Measurements from ENCODE around the gene ENTPD8.
"Not testable (repeated sequence)": the region's sequence is repeated elsewhere in the genome, so short reads cannot be mapped to it uniquely, and the experiment has no call there.

ENTPD8 gene

DNA sequence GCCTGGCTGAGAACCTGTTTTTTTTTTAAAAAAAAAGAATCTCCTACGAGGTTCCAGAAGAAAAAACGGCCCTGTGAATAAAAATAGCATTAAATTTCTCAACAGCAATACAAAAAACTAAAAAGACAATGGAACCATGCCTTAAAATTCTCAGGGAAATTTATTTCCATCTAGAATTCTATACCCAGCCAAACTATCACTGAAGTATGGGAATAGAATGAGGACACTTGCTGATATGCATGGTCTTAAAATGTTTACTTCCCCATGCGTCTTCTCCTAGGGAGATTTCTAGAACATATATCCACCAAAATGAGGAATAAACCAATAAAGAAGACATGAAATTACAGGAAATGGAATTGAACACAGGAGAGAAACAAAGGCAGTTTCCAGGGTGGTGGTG, 34.5 kb upstream of the ENTPD8 start:
- DNase-seq, result no peak

DNA sequence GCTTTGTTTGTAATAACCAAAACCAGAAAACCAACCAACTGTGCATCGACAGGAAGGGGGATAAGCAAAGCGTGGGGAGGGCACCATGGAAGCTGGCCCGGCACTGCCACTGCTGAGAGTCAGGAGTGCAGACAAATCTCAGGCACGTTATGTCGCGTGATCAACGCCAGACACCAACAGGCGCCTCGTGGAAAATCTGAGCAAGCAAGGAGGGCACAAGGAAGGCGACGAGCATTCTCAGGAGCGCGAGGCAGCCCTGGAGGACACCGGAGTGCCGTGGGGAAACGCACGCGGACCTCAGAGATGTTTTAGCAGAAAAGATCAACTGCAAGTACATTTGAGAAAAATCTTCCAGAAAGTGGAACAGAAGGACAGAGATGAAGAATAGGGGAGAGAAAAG, 33.1 kb upstream of the ENTPD8 start:
- DNase-seq, result no peak

DNA sequence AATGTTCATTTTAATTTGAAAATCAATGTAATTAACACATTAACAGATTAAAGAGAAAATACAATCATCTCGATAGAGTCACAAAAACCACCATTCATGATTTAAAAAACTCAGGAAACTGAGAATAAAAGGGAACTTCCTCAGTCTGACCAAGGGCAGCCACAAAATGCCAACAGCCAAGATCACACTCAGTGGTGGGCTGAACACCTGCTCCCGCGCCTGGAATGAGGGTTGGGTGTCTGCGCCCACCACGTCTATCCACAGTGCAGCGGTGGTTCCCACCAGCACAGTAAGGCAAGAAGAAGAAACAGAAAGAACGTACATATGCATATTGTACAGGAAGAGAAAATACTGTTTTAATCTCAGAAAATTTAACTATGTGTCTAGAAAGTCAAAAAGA, 29.6 kb upstream of the ENTPD8 start:
- no peak for DNase-seq

DNA sequence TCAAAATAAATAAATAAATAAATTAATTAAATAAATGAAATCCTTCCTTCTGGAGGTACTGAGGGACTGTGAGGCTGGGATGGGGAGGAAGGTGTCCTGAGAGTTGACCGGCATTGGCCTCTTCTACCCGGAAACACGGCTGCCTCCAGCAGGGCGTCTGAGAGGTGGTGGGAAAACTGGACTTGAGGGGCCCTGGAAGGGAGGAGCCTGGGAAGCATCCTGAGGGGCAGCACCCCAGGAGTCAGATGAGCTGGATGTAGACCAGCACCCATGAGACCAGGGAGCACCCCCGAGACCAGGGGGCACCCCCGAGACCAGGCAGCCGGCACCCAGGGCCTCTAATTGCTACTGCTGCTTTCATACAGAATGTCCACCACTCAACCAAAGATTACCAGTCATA, 26.7 kb upstream of the ENTPD8 start:
- DNase-seq, result no peak

GRCh38 chr9:137467161-137467581, 26.0 kb upstream of the ENTPD8 start:
- DNase-seq, result no peak

GRCh38 chr9:137466389-137467085, 25.4 kb upstream of the ENTPD8 start:
- not testable (repeated sequence) for DNase-seq

DNA sequence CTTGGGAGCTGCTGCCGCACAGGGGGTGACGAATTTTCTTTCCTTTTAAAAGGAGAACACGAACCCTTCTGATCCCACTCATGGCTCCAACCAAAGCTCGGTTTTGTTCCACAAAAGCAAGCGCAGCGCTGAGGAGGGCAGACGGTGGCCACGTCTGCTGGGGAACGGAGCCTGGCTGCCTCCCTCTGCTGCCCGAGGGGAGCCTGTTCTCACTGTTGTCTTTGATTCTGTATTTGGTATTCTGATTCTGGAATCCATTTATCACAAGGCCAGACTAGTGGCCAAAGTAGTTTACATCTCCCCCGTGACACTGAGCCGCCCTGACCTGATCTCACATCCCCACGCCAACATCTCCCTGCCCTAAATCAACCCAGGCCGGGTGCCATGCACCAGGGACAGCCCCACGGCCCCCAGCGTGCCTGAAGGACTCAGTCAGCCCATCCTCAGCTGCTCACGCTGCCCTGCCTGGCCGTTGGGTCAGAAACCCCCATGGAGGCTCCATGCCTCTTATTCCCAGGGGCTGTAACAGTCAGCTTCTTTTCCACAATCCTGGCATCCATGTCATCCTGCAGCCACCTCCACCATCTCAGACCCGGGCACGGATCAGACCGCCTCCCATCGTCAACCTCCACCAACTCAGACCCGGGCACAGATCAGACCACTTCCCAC, 24.7 kb upstream of the ENTPD8 start:
- DNase-seq, result no peak

DNA sequence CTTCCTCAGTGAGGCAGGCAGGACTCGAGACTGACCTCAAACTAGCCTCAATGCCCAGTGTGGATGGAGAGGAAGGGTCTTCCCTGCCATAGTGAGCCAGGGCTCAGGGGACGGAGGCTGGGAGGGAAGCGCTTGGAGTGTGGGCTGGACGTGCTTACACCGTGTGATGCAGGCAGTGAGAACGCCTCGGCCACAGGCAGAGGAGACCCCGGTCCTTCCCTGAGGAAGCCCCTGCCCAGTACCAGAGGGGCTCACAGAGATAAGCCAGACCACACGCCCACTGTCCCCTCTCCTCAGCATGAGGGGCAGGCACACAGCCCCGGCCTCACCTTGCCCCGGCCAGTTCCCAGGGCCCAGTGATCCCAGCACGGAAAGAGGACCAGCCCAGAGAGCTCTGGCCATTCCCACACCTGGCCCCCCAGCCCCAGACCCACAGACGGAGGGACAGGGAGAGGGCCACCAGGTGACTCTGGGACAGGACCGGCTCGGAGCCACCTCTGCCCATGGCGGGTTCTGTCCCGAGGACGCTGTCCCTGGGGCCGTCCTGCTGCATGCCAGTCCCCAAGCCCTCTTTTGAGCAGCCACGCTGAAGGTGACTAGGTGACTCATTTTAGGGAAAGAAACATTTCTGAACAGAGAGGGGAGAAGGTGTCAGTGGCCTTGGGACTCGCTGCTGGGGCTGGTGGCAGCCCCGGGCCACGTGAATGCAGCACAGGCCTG, 24.0 kb upstream of the ENTPD8 start:
- no peak for DNase-seq

DNA sequence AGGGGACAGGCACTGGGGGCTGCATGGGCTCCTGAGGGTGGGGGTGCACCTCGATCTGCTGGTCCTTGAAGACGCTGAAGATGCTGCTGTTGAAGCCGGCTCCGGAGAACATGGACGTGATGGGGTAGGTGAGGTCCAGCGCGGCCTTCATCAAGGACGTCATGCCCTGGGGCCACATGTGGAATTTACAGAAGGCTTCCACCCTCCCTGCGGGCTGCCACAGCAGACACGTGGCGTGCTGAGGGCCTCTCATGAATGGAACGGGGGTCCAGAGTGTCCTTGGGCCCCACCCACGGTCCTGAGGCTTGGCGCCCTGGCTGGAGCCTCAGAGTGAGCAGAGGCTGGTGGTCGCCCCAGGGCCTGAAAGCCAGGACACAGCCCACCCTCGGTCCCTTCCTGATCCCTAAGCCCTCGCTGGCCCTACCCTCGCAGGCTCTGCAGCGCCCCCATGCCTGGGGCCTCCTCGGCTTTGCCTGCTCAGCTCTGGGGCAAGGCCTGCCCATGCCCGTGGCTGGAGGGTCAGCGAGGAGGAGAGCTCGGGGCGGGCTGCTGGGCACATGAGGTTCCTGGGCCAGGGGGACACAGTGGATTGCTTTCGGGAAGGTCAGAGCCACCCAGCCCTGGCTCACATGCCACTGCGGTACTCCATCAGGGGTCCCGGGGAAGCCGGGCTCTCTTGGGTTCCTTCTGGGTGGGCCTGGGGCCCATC, 23.3 kb upstream of the ENTPD8 start:
- no peak for DNase-seq

DNA sequence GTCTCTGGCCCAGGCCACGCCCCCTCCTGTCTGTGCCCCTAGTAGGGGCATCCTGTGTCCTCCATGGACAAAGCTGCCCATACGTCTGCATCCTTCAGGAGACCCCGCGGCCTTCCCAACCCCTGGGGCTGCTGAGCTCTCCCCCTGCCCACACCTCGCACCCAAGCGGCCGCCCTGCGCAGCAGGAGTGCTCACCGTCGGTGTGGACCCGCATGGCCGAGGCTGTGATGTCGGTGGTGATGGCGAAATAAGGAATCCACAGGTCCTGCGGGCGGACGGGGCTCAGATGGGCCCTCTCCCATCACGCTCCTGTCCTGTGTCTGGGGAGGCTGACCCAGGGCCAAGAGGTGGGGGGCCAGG, 22.8 kb upstream of the ENTPD8 start:
- no peak for DNase-seq

DNA sequence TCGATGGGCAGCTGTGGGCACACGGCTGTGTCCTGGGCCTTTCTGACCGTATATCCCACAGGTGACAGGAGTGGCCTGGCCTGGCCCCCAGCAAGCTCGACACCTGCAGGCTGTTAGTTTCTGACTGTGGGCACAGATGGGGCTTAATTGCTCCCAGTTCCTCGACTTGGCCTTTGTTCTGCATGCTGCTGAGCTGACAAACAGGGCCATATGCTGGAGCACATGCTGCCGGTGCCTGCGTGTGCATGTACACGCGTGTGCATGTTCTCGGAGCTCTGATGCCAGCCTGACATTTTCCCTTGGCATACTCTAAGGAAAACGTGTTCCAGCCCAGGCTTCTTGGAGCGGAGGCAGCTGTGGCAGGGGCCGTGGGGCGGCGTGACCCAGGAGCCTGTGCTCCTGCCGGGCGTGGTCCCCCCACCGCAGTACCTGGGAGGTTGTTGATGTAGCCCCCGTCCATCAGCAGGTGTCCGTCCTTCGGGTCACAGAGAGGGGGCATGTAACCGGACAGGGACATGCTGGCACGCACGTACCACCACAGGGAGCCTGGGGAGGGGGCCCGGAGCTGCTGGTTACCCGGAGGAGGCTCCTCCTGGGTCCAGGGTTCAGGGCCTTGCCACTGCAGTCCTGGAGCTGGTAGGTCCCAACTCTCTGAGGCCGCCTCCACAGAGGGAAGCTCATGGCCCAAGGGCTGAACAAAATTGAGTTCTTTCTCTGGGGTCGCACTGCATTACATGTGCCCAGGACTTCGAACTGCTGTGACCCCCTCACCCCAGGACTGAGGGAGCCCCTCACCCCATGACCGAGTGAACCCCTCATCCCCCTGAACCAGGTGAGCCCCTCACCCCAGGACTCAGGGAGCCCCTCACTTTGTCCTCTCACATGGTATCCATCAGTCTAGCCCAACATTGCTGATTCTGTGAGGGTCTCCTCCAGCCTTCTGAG, 22.1 kb upstream of the ENTPD8 start:
- DNase-seq, result no peak

DNA sequence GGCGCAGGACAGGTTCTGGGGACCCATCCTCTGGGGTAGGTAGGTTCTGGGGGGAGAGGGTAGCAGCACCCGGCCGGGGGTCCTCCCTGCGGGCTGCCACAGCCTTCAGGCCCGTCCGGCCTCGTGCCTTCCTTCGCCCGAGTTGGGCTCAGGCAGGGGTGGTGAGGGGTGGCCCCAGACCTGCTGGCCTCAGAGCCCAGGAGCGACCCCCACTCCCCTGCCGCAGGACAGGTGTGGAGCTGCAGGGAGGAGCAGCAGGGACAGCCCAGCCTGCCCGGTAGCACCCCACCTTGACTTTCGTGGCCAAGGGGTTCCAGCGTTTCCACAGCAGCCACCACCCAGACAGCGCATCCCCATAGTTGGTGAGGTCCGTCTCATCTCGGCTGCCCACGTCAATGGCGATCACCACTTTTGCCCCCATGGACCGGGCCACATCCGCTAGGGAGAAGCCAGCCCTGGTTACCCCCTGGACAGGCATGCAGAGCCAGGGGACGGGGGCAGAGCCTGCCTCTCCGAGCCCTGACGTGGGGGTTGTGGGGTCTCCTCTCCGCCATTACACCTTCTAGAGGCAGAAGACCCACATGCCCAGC, 21.3 kb upstream of the ENTPD8 start:
- DNase-seq, result no peak

GRCh38 chr9:137461663-137462395, 20.7 kb upstream of the ENTPD8 start:
- DNase-seq, result peak; percentile 87

- no peak for DNase-seq
Observed at GRCh38 chr9:137461316-137461662, 20.1 kb upstream of the ENTPD8 start.

DNA sequence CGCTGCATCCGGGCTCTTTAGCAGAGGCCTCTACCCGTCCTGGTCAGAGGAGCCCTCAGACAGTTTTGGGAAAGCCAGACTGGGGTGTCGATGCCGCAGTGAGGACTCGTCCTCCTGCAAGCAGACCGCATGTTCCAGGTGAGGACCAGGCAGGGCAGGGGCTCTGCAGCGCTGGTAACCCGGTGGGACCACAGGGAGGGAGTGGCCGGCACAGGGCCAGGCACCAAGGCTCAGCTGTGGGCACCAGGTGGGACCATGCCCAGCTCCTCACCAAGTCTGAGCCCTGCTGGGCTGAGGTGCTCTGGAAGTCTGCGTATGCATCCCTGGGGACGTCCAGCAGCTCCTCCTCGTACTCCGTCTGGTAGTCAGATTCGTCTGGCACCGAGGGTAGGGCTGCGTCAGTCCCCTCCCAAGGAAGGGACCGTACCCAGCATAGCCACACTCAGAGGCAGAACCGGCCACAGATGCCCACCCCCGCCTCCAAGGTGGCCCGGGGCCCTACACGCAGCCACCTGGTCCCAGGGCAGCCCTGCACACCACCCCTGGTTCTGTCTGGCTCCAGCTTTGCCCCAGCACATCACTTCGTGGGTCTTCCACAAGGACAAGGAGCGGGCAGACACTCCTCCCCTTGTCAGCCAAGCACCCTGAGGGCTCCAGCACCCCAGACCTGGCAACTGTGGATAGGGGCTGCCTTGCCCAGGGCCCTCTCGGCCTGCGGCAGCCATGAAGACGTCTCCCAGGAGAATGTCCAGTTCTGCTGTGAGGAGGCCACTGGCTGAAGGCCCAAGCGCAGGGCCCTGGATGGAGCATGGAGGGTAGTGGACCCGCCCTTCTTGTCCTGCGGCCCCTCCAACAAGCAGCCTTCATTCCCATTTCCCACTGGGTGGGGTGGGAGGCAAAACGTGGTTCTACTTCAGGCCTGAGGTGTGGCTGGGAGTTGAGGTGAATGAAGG, 19.5 kb upstream of the ENTPD8 start:
- no peak for DNase-seq

DNA sequence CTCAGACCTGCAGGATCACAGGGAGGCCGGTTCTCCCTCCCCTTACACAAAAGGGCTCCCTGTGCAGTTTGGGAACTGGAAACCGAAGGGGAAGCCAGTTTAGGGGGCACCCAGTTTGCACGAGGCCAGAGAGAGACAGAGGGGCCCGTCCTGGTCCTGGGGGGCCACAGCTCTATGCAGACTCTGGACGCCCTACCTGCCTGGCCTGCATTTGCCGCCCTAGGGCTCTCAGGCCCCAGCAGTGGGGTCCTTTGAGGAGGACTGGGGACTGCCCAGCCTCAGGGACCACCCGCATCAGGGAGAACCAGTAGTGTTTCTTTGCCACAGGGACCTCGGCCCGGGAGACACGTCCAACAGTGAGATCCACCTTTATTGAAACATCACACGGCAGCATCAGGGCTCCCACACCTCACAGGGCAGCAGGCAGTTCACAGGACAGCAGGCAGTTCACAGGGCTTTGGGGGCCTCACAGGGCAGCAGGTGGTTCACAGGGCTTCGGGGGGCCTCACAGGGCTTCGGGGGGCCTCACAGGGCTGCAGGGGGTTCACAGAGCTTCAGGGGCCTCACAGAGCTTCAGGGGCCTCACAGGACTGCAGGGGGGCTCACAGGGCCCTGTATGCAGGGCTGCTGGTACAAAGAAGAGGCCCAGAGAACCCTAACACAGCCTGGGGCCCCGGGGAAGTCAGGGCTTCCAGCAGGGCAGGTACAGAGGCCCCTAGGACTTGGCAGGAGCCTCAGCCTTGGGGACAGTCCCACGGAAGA, 18.6 kb upstream of the ENTPD8 start:
- no peak for DNase-seq

- peak; percentile 96 for DNase-seq
Observed at GRCh38 chr9:137459152-137459600, 18.0 kb upstream of the ENTPD8 start, which contains the start of gene NSMF. TSS of gene NSMF (minus strand) at chr9:137459334. CDS start at chr9:137459102, 232 bp downstream.

- no peak for DNase-seq
Observed at GRCh38 chr9:137458194-137459151, 17.3 kb upstream of the ENTPD8 start.
